22Rv1 (cell line): ENCODE data around the gene NELL1.

Source experiments
- CTCF ChIP-seq: fragments of 450-650 bp; IDR thresholded peaks from 2 replicates; pipeline ENCODE4 v1.5.1; 2017; ENCODE audit warnings: mild to moderate bottlenecking
- ZFX ChIP-seq: fragments of 450-650 bp; IDR thresholded peaks from 2 replicates; pipeline ENCODE4 v1.6.1; 2017; ENCODE audit warnings: antibody characterized with exemption, borderline replicate concordance

DNA sequence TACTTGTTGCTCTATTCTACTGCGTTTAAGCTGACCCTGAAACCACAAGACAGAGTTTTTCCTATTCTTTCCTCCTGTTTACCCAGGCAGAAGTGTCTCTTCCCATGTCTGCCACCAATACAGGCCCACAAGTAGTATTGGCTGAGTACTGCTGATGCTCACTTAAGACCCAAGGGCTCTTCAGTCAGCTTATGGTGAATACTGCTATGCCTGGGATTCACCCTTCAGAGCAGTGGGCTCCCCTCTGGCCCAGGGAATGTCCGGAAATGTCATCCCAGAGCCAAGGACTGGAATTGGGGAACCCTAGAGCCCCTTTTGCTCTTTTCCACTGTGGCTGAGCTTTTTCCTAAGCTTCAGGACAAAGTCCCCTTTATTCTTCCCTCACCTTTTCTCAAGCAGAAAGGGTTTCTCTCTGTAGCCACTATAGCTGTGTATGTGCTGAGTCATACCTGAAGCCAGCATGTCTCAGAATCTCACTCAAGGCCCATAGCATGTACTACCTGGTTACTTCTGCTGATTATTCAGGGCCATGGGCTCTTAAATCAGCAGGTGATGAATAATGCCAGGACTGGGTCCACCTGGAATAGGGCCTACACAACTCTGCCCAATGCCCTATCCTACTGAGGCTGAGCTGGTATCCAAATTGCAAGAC, 777.7 kb downstream of the NELL1 start:
- TF ChIP-seq CTCF (no peak), ZFX (no peak)
